RWPE2 (cell line): ENCODE results near the gene PIEZO1.

Experiments used
- ATAC-seq: fragments of 200-7000 bp; cut with Tn5 transposase; 3 replicates; pipeline ENCODE4 v1.9.1; 2021; ENCODE audit warnings: low read depth
- DNase-seq: peaks from one replicate; pipeline ENCODE4 v3.0.0-alpha.2; 2020; ENCODE audit warnings: low spot score
- H3K27ac ChIP-seq: fragments of 450-650 bp; 2 replicates; pipeline ENCODE4 v1.5.1; 2017; ENCODE audit warnings: mild to moderate bottlenecking; ENCODE audit not compliant: poor library complexity, severe bottlenecking
- H3K27me3 ChIP-seq: fragments of 250-450 bp; sonication (Bioruptor Pico); 2 replicates; pipeline ENCODE4 v1.5.1; 2021; ENCODE audit warnings: mild to moderate bottlenecking, moderate library complexity; ENCODE audit not compliant: insufficient read depth, poor library complexity, severe bottlenecking
- H3K36me3 ChIP-seq: fragments of 250-450 bp; sonication (Bioruptor Pico); 2 replicates; pipeline ENCODE4 v1.5.1; 2020; ENCODE audit warnings: low read depth, mild to moderate bottlenecking, moderate library complexity
- H3K4me1 ChIP-seq: fragments of 250-450 bp; sonication (Bioruptor Pico); 2 replicates; pipeline ENCODE4 v1.5.1; 2021; ENCODE audit warnings: mild to moderate bottlenecking, moderate library complexity; ENCODE audit not compliant: insufficient read depth, poor library complexity, severe bottlenecking
- H3K4me3 ChIP-seq: fragments of 250-450 bp; sonication (Bioruptor Pico); 2 replicates; pipeline ENCODE4 v1.5.1; 2021; ENCODE audit warnings: mild to moderate bottlenecking, moderate library complexity; ENCODE audit not compliant: severe bottlenecking
- H3K9me3 ChIP-seq: fragments of 250-450 bp; sonication (Bioruptor Pico); 2 replicates; pipeline ENCODE4 v1.5.1; 2021; ENCODE audit warnings: mild to moderate bottlenecking, moderate library complexity; ENCODE audit not compliant: severe bottlenecking
- CTCF ChIP-seq: fragments of 450-650 bp; IDR thresholded peaks from one replicate; pipeline ENCODE4 v1.5.1; 2017; ENCODE audit warnings: mild to moderate bottlenecking, moderate library complexity; ENCODE audit not compliant: poor library complexity, severe bottlenecking

Gene PIEZO1

DNA sequence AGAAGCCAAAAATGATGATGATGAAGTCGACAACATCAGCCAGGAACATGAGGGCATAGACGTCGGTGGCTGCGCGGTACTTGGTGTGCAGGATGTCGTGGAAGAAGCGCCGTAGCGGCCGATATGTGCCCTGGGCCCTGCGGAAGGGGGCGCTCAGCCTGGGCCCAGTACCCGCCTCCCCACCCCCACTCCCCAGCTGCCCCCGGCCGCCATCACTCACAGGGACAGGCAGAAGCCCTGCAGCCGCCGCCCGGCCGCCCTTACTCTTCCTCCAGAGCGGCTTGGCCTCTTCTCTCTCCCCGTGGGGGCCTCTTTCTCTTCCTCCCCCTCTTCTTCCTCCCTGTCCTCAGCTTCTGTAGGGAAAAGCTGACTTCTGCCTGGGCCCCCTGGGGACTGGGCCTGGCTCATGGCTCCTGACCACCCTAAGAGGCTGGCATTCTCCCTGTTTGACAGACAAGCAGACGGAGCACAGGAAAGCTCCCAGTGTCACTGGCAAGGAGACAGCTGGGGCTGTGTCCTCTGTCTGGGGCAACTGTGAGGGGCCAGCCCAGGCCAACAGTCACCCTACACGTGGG lies 64.5 kb downstream of the PIEZO1 start:
- Histone ChIP-seq H3K27me3 (no peaks in the 10 kb centered on the region), H3K4me3 (no peak overlapping the region), H3K9me3 (no peaks in the 10 kb centered on the region), H3K36me3 (peaks cover 95% of the 10 kb centered on the region), H3K4me1 (no peaks in the 10 kb centered on the region), H3K27ac (no peak overlapping the region)
- ATAC-seq (no peak), DNase-seq (no peak)
- TF ChIP-seq CTCF = no peak

- H3K36me3 ChIP-seq = peaks cover 95% of the 10 kb centered on the region
- ATAC-seq = no peak
Measured at GRCh38 chr16:88719933-88720296, 65.1 kb downstream of the PIEZO1 start.

DNA sequence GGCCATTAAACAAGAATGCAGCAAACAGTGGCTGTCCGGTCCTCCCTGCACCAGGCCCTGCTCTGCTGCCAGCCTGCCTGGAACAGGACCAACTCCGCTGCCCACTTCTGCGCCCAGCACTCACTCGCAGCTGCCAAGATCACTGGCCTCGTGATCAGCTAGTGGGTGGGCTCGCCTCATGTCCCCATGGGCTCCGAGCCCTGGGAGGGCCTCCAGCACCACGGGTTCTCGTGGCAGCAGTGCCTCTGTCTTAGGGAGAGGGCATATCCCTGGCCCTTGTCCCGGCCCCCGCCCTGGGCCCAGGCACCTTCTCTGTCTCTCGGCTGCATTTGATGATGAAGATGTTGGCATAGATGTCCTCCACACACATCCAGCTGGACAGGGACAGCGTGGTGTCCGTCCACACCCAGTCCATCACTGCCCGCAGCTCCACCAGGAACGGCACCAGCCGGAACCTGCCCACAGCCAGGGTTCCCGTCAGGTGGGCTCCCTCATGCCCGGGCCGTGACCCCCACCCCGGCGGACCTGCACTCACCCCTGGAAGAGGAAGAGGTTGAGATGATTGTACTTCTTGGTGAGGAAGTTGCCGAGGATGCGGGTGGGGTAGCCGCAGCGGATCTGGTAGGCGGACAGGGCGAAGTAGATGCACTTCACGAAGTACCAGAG lies 65.6 kb downstream of the PIEZO1 start:
- no peak for TF ChIP-seq CTCF
- Histone ChIP-seq H3K36me3 (peaks cover 95% of the 10 kb centered on the region), H3K4me3 (no peak overlapping the region), H3K4me1 (no peaks in the 10 kb centered on the region), H3K27me3 (no peaks in the 10 kb centered on the region), H3K27ac (no peak overlapping the region), H3K9me3 (no peaks in the 10 kb centered on the region)
- DNase-seq = no peak
- ATAC-seq = no peak

More at GRCh38 chr16:88719933-88720296, 65.1 kb downstream of the PIEZO1 start:
- TF ChIP-seq CTCF = no peak
- Histone ChIP-seq H3K27ac (no peak overlapping the region), H3K4me1 (no peaks in the 10 kb centered on the region), H3K4me3 (no peak overlapping the region), H3K27me3 (no peaks in the 10 kb centered on the region), H3K9me3 (no peaks in the 10 kb centered on the region)
- no peak for DNase-seq

GRCh38 chr16:88718178-88718577 lies 66.8 kb downstream of the PIEZO1 start:
- Histone ChIP-seq H3K9me3 (no peaks in the 10 kb centered on the region), H3K4me3 (no peak overlapping the region), H3K27me3 (no peaks in the 10 kb centered on the region), H3K27ac (no peak overlapping the region), H3K36me3 (peaks cover 94% of the 10 kb centered on the region), H3K4me1 (no peaks in the 10 kb centered on the region)
- no peak for TF ChIP-seq CTCF
- DNase-seq = no peak
- ATAC-seq = no peak

DNA sequence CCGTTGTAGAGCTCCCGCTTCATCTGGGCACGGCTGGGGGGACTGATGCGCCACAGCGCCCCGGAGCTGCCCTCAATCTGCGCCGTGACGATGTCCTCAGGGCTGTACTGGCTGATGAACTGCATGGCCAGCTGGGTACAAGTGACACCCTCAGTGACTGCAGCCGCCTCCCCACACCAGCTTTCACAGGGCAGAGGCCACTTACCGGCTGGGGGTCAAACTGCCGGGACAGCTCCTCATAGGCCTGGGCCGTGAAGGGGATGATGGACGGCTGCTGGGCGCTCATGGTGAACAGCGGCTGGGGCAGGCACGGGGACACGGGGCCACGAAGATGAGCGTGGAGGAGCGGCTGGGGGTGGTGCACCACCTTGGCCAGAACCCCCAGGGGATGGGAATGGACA lies 68.4 kb downstream of the PIEZO1 start:
- no peaks in the 10 kb centered on the region for H3K27me3 ChIP-seq
- TF ChIP-seq CTCF = no peak
- H3K4me1 ChIP-seq = no peaks in the 10 kb centered on the region
- peaks cover 81% of the 10 kb centered on the region for H3K36me3 ChIP-seq
- H3K9me3 ChIP-seq = no peaks in the 10 kb centered on the region
- ATAC-seq (no peak), DNase-seq (no peak)
- H3K27ac ChIP-seq = no peak overlapping the region
- no peak overlapping the region for H3K4me3 ChIP-seq
